Measurements from ENCODE around the gene TSC22D1.

Gene TSC22D1

DNA sequence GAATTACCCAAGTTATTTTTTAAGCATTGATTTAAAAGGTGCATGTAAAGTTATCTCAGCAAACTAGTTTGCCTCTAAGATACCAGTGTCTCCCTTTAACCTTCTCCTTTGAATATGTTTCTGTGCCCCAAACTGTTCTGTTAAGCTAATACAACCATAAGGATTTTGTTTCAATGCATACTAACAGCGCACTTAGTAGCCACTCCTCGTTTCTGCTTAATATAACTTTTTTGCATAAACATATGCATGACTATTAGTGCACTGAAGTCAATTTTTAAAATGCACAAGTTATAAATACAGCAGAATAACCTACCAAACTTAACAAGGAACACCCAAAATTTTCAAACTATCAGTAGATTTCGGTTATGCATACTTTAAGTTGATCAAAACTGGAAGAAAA, 123.1 kb downstream of the TSC22D1 start:
- in situ Hi-C loops (cut with HindIII; ENCODE audit: low sequenced_read_pairs), result loop anchor here (5.0 kb wide), 1 partner anchor 551 kb away; no protein-coding TSS in a partner anchor
- H3K4me3 ChIP-seq (ENCODE audit: low read depth, low read length), result no peak overlapping the region
- DNase-seq (ENCODE audit: low read depth), result no peak
- TF ChIP-seq, protein P1, sequence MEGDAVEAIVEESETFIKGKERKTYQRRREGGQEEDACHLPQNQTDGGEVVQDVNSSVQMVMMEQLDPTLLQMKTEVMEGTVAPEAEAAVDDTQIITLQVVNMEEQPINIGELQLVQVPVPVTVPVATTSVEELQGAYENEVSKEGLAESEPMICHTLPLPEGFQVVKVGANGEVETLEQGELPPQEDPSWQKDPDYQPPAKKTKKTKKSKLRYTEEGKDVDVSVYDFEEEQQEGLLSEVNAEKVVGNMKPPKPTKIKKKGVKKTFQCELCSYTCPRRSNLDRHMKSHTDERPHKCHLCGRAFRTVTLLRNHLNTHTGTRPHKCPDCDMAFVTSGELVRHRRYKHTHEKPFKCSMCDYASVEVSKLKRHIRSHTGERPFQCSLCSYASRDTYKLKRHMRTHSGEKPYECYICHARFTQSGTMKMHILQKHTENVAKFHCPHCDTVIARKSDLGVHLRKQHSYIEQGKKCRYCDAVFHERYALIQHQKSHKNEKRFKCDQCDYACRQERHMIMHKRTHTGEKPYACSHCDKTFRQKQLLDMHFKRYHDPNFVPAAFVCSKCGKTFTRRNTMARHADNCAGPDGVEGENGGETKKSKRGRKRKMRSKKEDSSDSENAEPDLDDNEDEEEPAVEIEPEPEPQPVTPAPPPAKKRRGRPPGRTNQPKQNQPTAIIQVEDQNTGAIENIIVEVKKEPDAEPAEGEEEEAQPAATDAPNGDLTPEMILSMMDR (IDR thresholded peaks at IDR 0.05; ENCODE audit: low read depth, low read length, missing control alignments), result no peak

DNA sequence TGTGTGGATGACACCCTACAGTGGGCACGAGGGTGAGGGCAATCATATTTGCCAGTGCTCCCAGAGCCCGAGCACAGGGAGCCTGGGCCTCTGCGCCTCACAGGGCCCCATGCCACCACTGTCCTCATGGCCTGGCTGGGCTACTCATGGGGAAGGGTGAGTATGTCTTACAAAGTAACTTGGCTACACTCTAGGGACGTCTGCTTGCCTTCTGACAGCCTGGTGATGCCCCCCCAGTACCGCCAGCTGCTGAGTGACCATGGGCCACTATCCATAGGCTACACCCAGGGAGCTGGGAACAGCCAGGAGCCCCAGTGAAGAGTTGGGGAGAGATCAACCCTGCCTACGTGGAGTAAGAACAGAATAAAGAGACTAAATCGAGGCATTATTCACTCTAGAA, 123.7 kb downstream of the TSC22D1 start:
- DNase-seq (ENCODE audit: low read depth), result no peak
- in situ Hi-C loops (cut with HindIII; ENCODE audit: low sequenced_read_pairs), result loop anchor here (5.0 kb wide), 1 partner anchor 550 kb away; no protein-coding TSS in a partner anchor
- TF ChIP-seq, protein P1 (IDR thresholded peaks at IDR 0.05; ENCODE audit: low read depth, low read length, missing control alignments), result no peak
- H3K4me3 ChIP-seq (ENCODE audit: low read depth, low read length), result no peak overlapping the region

DNA sequence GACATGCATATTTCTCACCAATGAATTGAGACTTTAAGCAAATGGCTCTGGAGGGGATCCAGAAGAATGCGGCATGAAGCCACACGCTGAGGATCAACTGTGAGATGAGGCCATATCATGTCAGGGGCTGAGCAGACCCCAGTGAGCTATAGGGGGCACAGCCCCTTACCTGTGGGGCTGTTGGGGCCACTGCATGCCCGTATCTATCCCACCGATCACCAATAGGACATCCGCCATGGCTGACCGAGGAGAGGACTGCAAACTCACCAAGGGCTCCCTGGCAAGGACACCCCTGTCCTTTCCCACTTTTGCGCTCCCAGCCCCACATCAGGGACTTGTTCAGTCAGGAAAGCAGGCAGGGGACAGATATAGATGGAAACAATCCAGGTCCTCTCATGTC, 124.5 kb downstream of the TSC22D1 start:
- H3K4me3 ChIP-seq (ENCODE audit: low read depth, low read length), result no peak overlapping the region
- DNase-seq (ENCODE audit: low read depth), result no peak
- TF ChIP-seq, protein P1 (IDR thresholded peaks at IDR 0.05; ENCODE audit: low read depth, low read length, missing control alignments), result no peak
- in situ Hi-C loops (cut with HindIII; ENCODE audit: low sequenced_read_pairs), result loop anchor here (5.0 kb wide), 1 partner anchor 549 kb away; no protein-coding TSS in a partner anchor

DNA sequence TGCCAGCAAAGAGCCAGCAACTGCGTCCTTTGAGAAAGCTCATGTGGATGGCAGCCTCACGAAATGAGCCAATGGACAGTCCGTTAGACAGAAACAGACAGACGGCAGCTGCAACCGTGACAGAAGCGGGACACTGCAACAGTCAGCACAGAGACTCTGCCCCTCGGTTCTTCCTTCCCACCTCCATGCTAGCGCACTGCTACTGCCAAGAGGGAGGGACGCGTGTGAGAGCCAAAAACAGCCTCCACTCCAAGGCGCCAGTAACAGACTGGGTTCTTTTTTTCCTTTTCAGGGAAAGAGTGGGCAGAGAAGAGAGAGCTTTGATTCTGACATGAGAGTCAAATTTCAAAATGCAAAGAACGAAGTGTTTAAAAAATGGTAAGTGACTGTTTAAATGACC, 125.0 kb downstream of the TSC22D1 start:
- no peak for DNase-seq (ENCODE audit: low read depth)
- no peak overlapping the region for H3K4me3 ChIP-seq (ENCODE audit: low read depth, low read length)
- in situ Hi-C loops (cut with HindIII; ENCODE audit: low sequenced_read_pairs), result loop anchor here (5.0 kb wide), 1 partner anchor 549 kb away; no protein-coding TSS in a partner anchor
- TF ChIP-seq, protein P1 (IDR thresholded peaks at IDR 0.05; ENCODE audit: low read depth, low read length, missing control alignments), result no peak

DNA sequence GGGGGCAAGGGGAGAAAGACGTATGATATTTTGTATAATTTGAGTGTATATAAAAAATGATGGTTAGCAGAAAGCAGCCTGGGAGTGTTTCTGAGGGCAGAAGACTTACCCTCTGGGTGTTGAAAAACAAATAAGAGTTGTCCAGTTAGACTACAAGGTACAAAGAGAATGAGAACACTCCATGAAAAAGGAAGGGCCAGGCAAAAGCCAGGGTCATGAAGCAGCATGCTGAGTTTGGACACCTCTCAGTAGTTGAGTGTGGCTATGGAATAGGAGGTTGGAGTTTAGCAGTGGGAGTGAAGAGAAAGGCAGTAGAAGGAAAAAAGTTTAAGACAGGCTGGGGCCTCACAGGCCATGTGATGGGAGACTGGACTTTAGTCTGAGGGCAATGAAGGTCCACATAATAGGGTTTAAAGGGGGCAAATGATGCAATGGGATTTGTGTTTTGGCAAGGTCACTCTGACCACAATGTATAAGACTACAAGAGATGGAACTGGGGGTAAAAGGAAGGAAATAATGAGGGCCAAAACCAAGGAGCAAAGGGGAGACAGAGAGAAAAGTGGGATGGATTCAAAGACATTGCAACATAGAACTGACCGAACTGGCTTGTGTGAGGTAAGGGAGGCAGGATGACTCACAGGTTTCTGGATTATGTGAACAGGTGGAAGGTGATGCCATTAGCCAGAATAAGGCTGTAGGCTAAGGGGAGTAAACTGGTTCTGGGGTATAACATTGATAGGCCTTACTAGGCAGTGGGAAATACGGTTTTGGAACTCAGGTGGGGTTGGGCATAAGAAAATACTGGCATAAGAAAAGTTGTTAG, 125.9 kb downstream of the TSC22D1 start:
- no peak overlapping the region for H3K4me3 ChIP-seq (ENCODE audit: low read depth, low read length)
- in situ Hi-C loops (cut with HindIII; ENCODE audit: low sequenced_read_pairs), result loop anchor here (5.0 to 25.0 kb wide), 2 partner anchors 413 to 548 kb away; no protein-coding TSS in a partner anchor
- TF ChIP-seq, protein P1 (IDR thresholded peaks at IDR 0.05; ENCODE audit: low read depth, low read length, missing control alignments), result no peak
- no peak for DNase-seq (ENCODE audit: low read depth)

DNA sequence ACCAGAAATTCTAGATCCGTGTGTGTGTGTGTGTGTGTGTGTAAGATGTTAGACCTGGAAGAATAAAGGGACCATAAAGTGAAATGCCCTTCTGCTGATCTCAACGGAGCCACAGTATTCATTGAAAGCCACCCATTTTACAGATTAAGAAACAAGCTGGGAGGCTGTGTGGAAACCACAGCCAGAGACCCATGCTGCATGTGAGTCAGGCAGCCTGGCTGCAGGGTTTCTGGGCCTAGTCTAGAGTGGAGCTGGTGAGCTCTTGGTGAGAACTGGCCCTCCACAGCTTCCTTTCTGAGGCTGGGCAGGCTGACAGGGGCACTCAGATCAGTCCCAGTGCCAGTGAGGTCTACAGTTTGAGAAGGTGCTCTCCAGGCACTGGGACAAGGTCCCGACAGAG, 127.3 kb downstream of the TSC22D1 start:
- no peak for DNase-seq (ENCODE audit: low read depth)
- TF ChIP-seq, protein P1 (IDR thresholded peaks at IDR 0.05; ENCODE audit: low read depth, low read length, missing control alignments), result no peak
- H3K4me3 ChIP-seq (ENCODE audit: low read depth, low read length), result no peak overlapping the region
- in situ Hi-C loops (cut with HindIII; ENCODE audit: low sequenced_read_pairs), result loop anchor here (25.0 kb wide), 1 partner anchor 412 kb away; no protein-coding TSS in a partner anchor

Measured in astrocyte of the cerebellum (primary cell).